Measurements from ENCODE around the gene HCFC2.

Gene HCFC2

GRCh38 chr12:104060791-104061190 is 3.5 kb upstream of the HCFC2 start:
- H3K36me3 ChIP-seq (ENCODE audit: control insufficient read depth, insufficient read depth, low read length), result no peaks in the 10 kb centered on the region
- no peak overlapping the region for H3K9ac ChIP-seq (ENCODE audit: low read length)
- no peaks in the 10 kb centered on the region for H3K27me3 ChIP-seq (ENCODE audit: control insufficient read depth, insufficient read depth, low read length)
- peaks cover 12% of the 10 kb centered on the region for H3K4me1 ChIP-seq (ENCODE audit: control insufficient read depth, insufficient read depth, low read length)
- no peaks in the 10 kb centered on the region for H3K9me3 ChIP-seq (ENCODE audit: control insufficient read depth, low read length)
- H3K4me3 ChIP-seq (ENCODE audit: low read length), result no peak overlapping the region

DNA sequence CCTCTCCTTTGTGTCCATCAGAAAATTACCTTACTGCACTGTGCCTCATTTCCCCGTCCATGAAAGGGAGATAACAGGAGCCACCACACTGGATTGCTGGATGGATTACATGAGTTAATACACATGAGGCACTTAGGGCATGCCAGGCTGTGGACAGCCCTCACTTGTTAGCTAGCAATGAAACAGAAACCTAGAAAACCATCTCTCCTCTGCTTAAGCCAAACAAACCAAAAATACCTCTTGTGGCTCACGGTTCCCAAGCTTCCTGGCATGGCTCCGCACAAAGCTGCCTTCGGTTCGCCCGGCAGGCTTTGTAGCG is 660 bp upstream of the HCFC2 start:
- Histone ChIP-seq H3K9me3 (ENCODE audit: control insufficient read depth, low read length) (no peaks in the 10 kb centered on the region), H3K27me3 (ENCODE audit: control insufficient read depth, insufficient read depth, low read length) (no peaks in the 10 kb centered on the region), H3K36me3 (ENCODE audit: control insufficient read depth, insufficient read depth, low read length) (no peaks in the 10 kb centered on the region), H3K9ac (ENCODE audit: low read length) (peak overlapping the region; percentile 87), H3K4me1 (ENCODE audit: control insufficient read depth, insufficient read depth, low read length) (peaks cover 19% of the 10 kb centered on the region), H3K4me3 (ENCODE audit: low read length) (peak overlapping the region; percentile 72)

DNA sequence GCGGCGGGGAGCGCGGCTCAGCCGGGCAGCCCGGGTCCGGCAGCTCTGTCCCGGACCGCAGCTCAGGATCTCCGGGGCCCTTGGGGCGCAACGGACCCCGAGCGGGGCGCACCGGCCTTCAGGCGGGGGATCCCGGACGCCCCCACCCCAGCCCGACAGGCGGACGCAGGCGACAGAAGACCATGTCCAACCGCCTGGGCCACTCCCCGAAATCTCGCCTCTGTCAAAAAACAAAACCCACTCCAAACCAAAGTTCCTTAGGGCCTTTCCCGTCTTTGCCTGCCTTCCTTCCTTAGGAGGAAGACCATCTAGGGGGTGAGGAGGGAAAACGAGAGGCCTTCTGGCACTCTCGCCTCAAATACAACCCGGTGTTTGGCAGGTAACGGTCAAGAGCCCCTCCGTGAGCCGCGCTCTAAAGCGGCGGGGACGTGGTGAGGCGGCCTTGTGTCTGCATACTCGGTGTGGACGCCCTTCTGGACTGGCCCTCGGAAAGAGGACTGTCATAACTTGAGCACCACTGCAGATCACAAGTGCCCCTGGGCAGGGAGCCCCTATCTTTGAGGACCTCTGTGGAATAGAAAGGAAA is 604 bp downstream of the HCFC2 start:
- Histone ChIP-seq H3K9me3 (ENCODE audit: control insufficient read depth, low read length) (no peaks in the 10 kb centered on the region), H3K9ac (ENCODE audit: low read length) (peak overlapping the region; percentile 87), H3K4me1 (ENCODE audit: control insufficient read depth, insufficient read depth, low read length) (peaks cover 19% of the 10 kb centered on the region), H3K4me3 (ENCODE audit: low read length) (peak overlapping the region; percentile 72), H3K36me3 (ENCODE audit: control insufficient read depth, insufficient read depth, low read length) (no peaks in the 10 kb centered on the region), H3K27me3 (ENCODE audit: control insufficient read depth, insufficient read depth, low read length) (no peaks in the 10 kb centered on the region)

DNA sequence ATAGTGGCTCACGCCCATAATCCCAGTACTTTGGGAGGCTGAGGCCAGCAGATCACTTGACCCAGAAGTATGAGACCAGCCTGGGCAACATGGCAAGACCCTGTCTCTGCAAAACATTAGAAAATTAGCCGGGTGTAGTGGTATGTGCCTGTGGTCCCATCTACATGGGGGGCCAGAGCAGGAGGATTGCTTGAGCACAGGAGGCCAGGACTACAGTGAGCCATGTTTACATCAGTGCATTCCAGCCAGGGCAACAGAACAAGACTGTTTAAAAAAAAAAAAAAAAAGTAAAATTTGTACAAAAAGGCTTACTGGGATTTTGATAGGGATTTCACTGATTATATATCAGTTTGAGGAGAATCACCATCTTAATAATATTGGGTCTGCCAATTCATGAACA is 7.8 kb downstream of the HCFC2 start:
- Histone ChIP-seq H3K36me3 (ENCODE audit: control insufficient read depth, insufficient read depth, low read length) (no peaks in the 10 kb centered on the region), H3K4me1 (ENCODE audit: control insufficient read depth, insufficient read depth, low read length) (peaks cover 8% of the 10 kb centered on the region), H3K27me3 (ENCODE audit: control insufficient read depth, insufficient read depth, low read length) (no peaks in the 10 kb centered on the region), H3K9me3 (ENCODE audit: control insufficient read depth, low read length) (no peaks in the 10 kb centered on the region), H3K4me3 (ENCODE audit: low read length) (no peak overlapping the region), H3K9ac (ENCODE audit: low read length) (no peak overlapping the region)

DNA sequence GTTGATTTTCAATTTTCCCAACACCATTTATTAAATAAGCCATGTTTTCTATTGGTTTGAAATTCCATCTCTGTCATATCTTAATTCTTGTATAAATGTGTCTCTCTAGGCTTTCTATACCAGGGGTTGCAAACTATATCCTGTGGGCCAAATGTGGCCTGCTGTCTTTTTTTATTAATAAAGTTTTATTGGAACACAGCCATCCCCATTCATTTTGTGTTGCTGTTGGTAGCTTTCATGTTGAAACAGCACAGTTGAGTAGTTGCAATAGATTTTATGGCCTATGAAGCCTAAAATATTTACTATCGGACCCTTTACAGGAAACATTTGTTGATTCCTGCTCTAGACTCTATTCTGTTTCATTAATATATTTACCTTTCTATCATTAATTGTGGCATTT is 9.4 kb downstream of the HCFC2 start:
- Histone ChIP-seq H3K9ac (ENCODE audit: low read length) (no peak overlapping the region), H3K4me3 (ENCODE audit: low read length) (no peak overlapping the region), H3K9me3 (ENCODE audit: control insufficient read depth, low read length) (no peaks in the 10 kb centered on the region), H3K4me1 (ENCODE audit: control insufficient read depth, insufficient read depth, low read length) (peaks cover 7% of the 10 kb centered on the region), H3K27me3 (ENCODE audit: control insufficient read depth, insufficient read depth, low read length) (no peaks in the 10 kb centered on the region), H3K36me3 (ENCODE audit: control insufficient read depth, insufficient read depth, low read length) (no peaks in the 10 kb centered on the region)

DNA sequence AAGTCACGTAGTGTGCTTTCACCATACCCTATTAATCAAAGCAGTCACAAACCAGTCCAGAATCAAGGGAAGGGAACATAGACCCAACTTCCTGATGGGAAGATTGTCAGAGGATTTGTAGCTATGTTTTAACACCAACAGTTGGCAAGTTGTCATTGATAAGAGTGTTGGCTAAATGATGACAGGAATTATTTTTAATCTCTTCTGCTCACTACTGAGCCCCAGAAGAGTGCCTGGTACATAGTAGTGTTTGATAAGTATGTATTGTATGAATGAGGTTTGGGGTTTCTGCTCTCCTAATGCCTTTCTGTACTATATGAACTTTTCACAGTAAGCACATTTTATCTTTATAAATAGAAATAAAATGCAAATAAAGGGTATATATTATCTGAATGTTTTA is 14.7 kb downstream of the HCFC2 start:
- H3K27me3 ChIP-seq (ENCODE audit: control insufficient read depth, insufficient read depth, low read length), result no peaks in the 10 kb centered on the region
- no peak overlapping the region for H3K9ac ChIP-seq (ENCODE audit: low read length)
- H3K36me3 ChIP-seq (ENCODE audit: control insufficient read depth, insufficient read depth, low read length), result peaks cover 5% of the 10 kb centered on the region
- H3K4me3 ChIP-seq (ENCODE audit: low read length), result no peak overlapping the region
- H3K4me1 ChIP-seq (ENCODE audit: control insufficient read depth, insufficient read depth, low read length), result no peaks in the 10 kb centered on the region
- H3K9me3 ChIP-seq (ENCODE audit: control insufficient read depth, low read length), result no peaks in the 10 kb centered on the region

DNA sequence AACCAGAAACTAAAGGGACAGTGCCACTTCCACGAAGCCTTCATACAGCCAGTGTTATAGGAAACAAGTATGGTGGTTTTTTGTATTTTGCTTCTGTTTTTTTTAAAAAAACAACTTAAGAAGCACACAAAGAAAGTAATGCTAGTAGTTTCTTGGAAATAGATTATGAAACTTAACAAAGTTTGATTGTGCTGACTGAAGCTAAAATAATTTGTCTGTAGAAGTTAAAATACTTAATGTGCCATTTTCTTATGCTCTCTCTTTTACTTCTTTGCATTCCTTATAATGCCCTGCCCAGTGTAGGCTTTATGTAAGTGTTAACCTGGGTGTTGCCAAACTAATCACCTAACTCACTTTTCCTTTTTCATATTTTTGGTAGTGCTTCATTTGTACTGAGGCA is 16.4 kb downstream of the HCFC2 start:
- Histone ChIP-seq H3K4me3 (ENCODE audit: low read length) (no peak overlapping the region), H3K9me3 (ENCODE audit: control insufficient read depth, low read length) (no peaks in the 10 kb centered on the region), H3K36me3 (ENCODE audit: control insufficient read depth, insufficient read depth, low read length) (peaks cover 5% of the 10 kb centered on the region), H3K27me3 (ENCODE audit: control insufficient read depth, insufficient read depth, low read length) (no peaks in the 10 kb centered on the region), H3K4me1 (ENCODE audit: control insufficient read depth, insufficient read depth, low read length) (no peaks in the 10 kb centered on the region), H3K9ac (ENCODE audit: low read length) (no peak overlapping the region)

GRCh38 chr12:104083769-104084475 is 19.6 kb downstream of the HCFC2 start:
- H3K27me3 ChIP-seq (ENCODE audit: control insufficient read depth, insufficient read depth, low read length), result no peaks in the 10 kb centered on the region
- no peak overlapping the region for H3K9ac ChIP-seq (ENCODE audit: low read length)
- peaks cover 5% of the 10 kb centered on the region for H3K36me3 ChIP-seq (ENCODE audit: control insufficient read depth, insufficient read depth, low read length)
- H3K9me3 ChIP-seq (ENCODE audit: control insufficient read depth, low read length), result no peaks in the 10 kb centered on the region
- H3K4me3 ChIP-seq (ENCODE audit: low read length), result no peak overlapping the region
- H3K4me1 ChIP-seq (ENCODE audit: control insufficient read depth, insufficient read depth, low read length), result no peaks in the 10 kb centered on the region

GRCh38 chr12:104090685-104091084 is 26.4 kb downstream of the HCFC2 start:
- Histone ChIP-seq H3K27me3 (ENCODE audit: control insufficient read depth, insufficient read depth, low read length) (no peaks in the 10 kb centered on the region), H3K9me3 (ENCODE audit: control insufficient read depth, low read length) (no peaks in the 10 kb centered on the region), H3K36me3 (ENCODE audit: control insufficient read depth, insufficient read depth, low read length) (no peaks in the 10 kb centered on the region), H3K4me1 (ENCODE audit: control insufficient read depth, insufficient read depth, low read length) (no peaks in the 10 kb centered on the region), H3K4me3 (ENCODE audit: low read length) (no peak overlapping the region), H3K9ac (ENCODE audit: low read length) (no peak overlapping the region)

- H3K4me1 ChIP-seq (ENCODE audit: control insufficient read depth, insufficient read depth, low read length), result no peaks in the 10 kb centered on the region
- H3K36me3 ChIP-seq (ENCODE audit: control insufficient read depth, insufficient read depth, low read length), result no peaks in the 10 kb centered on the region
- H3K9ac ChIP-seq (ENCODE audit: low read length), result no peak overlapping the region
- no peak overlapping the region for H3K4me3 ChIP-seq (ENCODE audit: low read length)
- H3K9me3 ChIP-seq (ENCODE audit: control insufficient read depth, low read length), result no peaks in the 10 kb centered on the region
- H3K27me3 ChIP-seq (ENCODE audit: control insufficient read depth, insufficient read depth, low read length), result no peaks in the 10 kb centered on the region
These were observed 26.8 kb downstream of the HCFC2 start for GRCh38 chr12:104091136-104091535.

- H3K4me3 ChIP-seq (ENCODE audit: low read length), result no peak overlapping the region
- H3K4me1 ChIP-seq (ENCODE audit: control insufficient read depth, insufficient read depth, low read length), result no peaks in the 10 kb centered on the region
- H3K9me3 ChIP-seq (ENCODE audit: control insufficient read depth, low read length), result no peaks in the 10 kb centered on the region
- no peak overlapping the region for H3K9ac ChIP-seq (ENCODE audit: low read length)
- no peaks in the 10 kb centered on the region for H3K36me3 ChIP-seq (ENCODE audit: control insufficient read depth, insufficient read depth, low read length)
- no peaks in the 10 kb centered on the region for H3K27me3 ChIP-seq (ENCODE audit: control insufficient read depth, insufficient read depth, low read length)
These were observed 30.0 kb downstream of the HCFC2 start for GRCh38 chr12:104094284-104094683.

- no peaks in the 10 kb centered on the region for H3K27me3 ChIP-seq (ENCODE audit: control insufficient read depth, insufficient read depth, low read length)
- H3K36me3 ChIP-seq (ENCODE audit: control insufficient read depth, insufficient read depth, low read length), result no peaks in the 10 kb centered on the region
- no peak overlapping the region for H3K9ac ChIP-seq (ENCODE audit: low read length)
- no peak overlapping the region for H3K4me3 ChIP-seq (ENCODE audit: low read length)
- no peaks in the 10 kb centered on the region for H3K4me1 ChIP-seq (ENCODE audit: control insufficient read depth, insufficient read depth, low read length)
- no peaks in the 10 kb centered on the region for H3K9me3 ChIP-seq (ENCODE audit: control insufficient read depth, low read length)
These were observed 31.0 kb downstream of the HCFC2 start for GRCh38 chr12:104095289-104095688.

DNA sequence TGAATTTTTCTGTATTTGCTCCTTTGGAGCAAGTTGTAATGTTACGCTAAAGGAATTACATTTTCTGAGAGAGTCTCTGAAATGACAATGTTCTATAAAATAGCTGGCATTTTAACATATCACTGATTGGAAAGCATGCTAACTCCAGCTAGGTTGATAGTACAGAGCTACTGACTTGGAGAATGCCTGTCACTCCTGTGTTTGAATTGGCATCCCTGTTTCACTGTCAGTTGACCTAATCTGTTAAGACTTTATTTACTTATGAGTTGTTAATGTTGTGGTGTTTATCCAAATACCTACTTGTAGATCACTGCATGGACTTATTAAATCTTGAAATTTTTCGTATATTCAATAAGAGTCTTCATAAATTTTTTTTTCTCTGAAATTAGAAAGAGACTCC is 33.6 kb downstream of the HCFC2 start:
- Histone ChIP-seq H3K36me3 (ENCODE audit: control insufficient read depth, insufficient read depth, low read length) (no peaks in the 10 kb centered on the region), H3K9ac (ENCODE audit: low read length) (no peak overlapping the region), H3K9me3 (ENCODE audit: control insufficient read depth, low read length) (no peaks in the 10 kb centered on the region), H3K4me1 (ENCODE audit: control insufficient read depth, insufficient read depth, low read length) (no peaks in the 10 kb centered on the region), H3K27me3 (ENCODE audit: control insufficient read depth, insufficient read depth, low read length) (no peaks in the 10 kb centered on the region), H3K4me3 (ENCODE audit: low read length) (no peak overlapping the region)
